ENCODE measurements around the gene CDK10.

- TF ChIP-seq RFX5 (IDR thresholded peaks at IDR 0.05; ENCODE audit: low read depth, low read length) (peak; percentile 79; the same call in 1 of the 2 replicates), MEF2A (IDR thresholded peaks at IDR 0.05; ENCODE audit: insufficient read depth, low read depth, low read length) (no peak), EZH2 (IDR thresholded peaks at IDR 0.05; ENCODE audit: borderline replicate concordance, control insufficient read depth, low read depth, low read length) (no peak), WRNIP1 (IDR thresholded peaks at IDR 0.05; ENCODE audit: borderline replicate concordance, low read depth, low read length) (no peak)
Measured at GRCh38 chr16:89700100-89700648, 13.7 kb downstream of the CDK10 start.
